Measurements from ENCODE around the gene DDIT4. TPM values are rescaled to one million over a fixed set of nuclear protein-coding genes. Genes with fewer than 3 reads are reported as not detected.

The DDIT4 gene
- total and polyA plus RNA-seq, 2 experiments from 2014 or later, result 114 to 136 TPM

GRCh38 chr10:72233621-72234020 is 40.1 kb upstream of the DDIT4 start (continued):
- TF ChIP-seq REST (IDR thresholded peaks at IDR 0.05; ENCODE audit: unreplicated experiment) (no peak), ZNF331 (CRISPR knock-in tag; IDR thresholded peaks at IDR 0.05; ENCODE audit: low read depth) (no peak), ZNF114 (CRISPR knock-in tag; IDR thresholded peaks at IDR 0.05) (no peak), STAT1 (IDR thresholded peaks at IDR 0.05; ENCODE audit: unreplicated experiment) (no peak), EZH2phosphoT487 (IDR thresholded peaks at IDR 0.05; ENCODE audit: unreplicated experiment) (no peak), EZH2 (IDR thresholded peaks at IDR 0.05; ENCODE audit: low read depth, unreplicated experiment) (no peak)

- H3K4me1 Mint-ChIP-seq, result peaks cover 7% of the 10 kb centered on the region; the same call in 1 of the 3 replicates
- no peaks in the 10 kb centered on the region for H3K9me2 ChIP-seq (ENCODE audit: insufficient read depth)
- TF ChIP-seq POLR2AphosphoS5 (IDR thresholded peaks at IDR 0.05; ENCODE audit: low read depth) (no peak), ETS1 (IDR thresholded peaks at IDR 0.05) (no peak), ZNF331 (CRISPR knock-in tag; IDR thresholded peaks at IDR 0.05; ENCODE audit: low read depth) (no peak), EZH2phosphoT487 (IDR thresholded peaks at IDR 0.05; ENCODE audit: unreplicated experiment) (no peak), ZNF462 (CRISPR knock-in tag; IDR thresholded peaks at IDR 0.05) (no peak), STAT1 (IDR thresholded peaks at IDR 0.05; ENCODE audit: unreplicated experiment) (no peak), REST (IDR thresholded peaks at IDR 0.05; ENCODE audit: unreplicated experiment) (no peak), NANOG (IDR thresholded peaks at IDR 0.05; ENCODE audit: borderline replicate concordance) (no peak)
- H3K4me3 Mint-ChIP-seq, result no peak overlapping the region
- H4K20me1 ChIP-seq (replicated peaks; ENCODE audit: insufficient read depth), result 0 out of 2 replicates have a peak, but pooled peaks cover 2% of the 10 kb centered on the region
- no peak overlapping the region for H3K27ac Mint-ChIP-seq
- ATAC-seq (no peak), DNase-seq (ENCODE audit: low spot score) (no peak)
- H3K27me3 ChIP-seq (ENCODE audit: insufficient read depth), result no peaks in the 10 kb centered on the region
- H2AFZ ChIP-seq, result no peak overlapping the region
- peaks cover 43% of the 10 kb centered on the region for H3K36me3 Mint-ChIP-seq (ENCODE audit: low read depth)
- peaks cover 10% of the 10 kb centered on the region; the same call in 1 of the 2 replicates for H3F3A ChIP-seq (replicated peaks; ENCODE audit: low read depth)
- no peak overlapping the region for H3K4me3 ChIP-seq
- H3K4me1 ChIP-seq (ENCODE audit: insufficient read depth), result no peaks in the 10 kb centered on the region
- peaks cover 8% of the 10 kb centered on the region for H3K79me2 ChIP-seq (replicated peaks; ENCODE audit: insufficient read depth)
- peaks cover 1% of the 10 kb centered on the region for H3K27me3 Mint-ChIP-seq (ENCODE audit: insufficient read depth, low read depth, poor library complexity)
- peaks cover 21% of the 10 kb centered on the region for H3K36me3 ChIP-seq (ENCODE audit: insufficient read depth)
- no peak overlapping the region for H3K4me2 ChIP-seq
- H3K27ac ChIP-seq (ENCODE audit: low read depth), result no peak overlapping the region
- H3K9me3 Mint-ChIP-seq, result no peaks in the 10 kb centered on the region
Observed at GRCh38 chr10:72234560-72235095, 39.1 kb upstream of the DDIT4 start.

Measured in GM23338 (cell line).